ENCODE results near the gene CUTA. TPM values are rescaled to one million over a fixed set of nuclear protein-coding genes. Genes with fewer than 3 reads are reported as not detected.

CUTA gene
- total and polyA plus RNA-seq, 2 experiments from 2014 or later = 204 to 404 TPM

DNA sequence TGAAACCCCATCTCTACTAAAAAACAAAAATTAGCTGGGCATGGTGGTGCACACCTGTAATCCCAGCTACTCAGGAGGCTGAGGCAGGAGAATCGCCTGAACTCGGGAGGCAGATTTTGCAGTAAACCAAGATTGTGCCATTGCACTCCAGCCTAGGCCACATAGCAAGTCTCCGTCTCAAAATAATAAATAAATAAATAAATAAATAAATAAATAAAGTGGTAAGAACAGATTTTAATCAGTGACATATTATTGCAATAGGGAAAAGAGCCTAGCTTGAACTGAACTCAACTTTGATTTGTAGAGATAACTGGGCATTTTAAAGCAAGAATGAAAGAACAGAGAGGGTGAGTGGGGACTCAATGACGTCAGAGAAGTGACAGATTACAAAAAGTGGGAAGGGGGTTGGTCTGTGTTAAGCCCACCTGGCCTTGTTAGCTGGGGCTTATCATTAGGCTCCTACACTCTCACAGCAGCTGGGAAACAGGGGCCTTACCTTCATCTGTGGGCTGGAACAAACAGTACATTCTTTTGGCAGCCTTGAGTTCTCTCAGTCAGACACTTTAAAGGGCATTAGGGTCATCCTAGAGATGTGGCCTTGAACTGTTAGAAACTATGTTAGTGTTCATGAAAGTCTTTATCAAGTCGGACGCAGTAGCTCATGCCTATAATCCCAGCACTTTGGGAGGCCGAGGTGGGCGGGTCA is 50.7 kb downstream of the CUTA start:
- WGBS, 2 experiments (ENCODE audit: low coverage in 1 of 2, low lambda C conversion rate in 2 of 2, missing lambda C conversion rate in 2 of 2) = 68 to 82% methylated on average over 7 to 8 of the region's 8 CpGs
- Histone ChIP-seq H3F3A (ENCODE audit: insufficient read depth) (no peaks in the 10 kb centered on the region), H4K20me1 (ENCODE audit: insufficient read depth) (no peaks in the 10 kb centered on the region), H3K9me2 (ENCODE audit: insufficient read depth) (no peaks in the 10 kb centered on the region), H2AFZ (no peak overlapping the region), H3K36me3 (ENCODE audit: low read depth) (no peaks in the 10 kb centered on the region), H3K4me1 (ENCODE audit: insufficient read depth) (0 out of 2 replicates have a peak, but pooled peaks cover 3% of the 10 kb centered on the region), H3K9me3 (ENCODE audit: low read depth) (no peaks in the 10 kb centered on the region), H3K4me2 (ENCODE audit: unreplicated experiment) (no peak overlapping the region), H3K27ac (no peak overlapping the region), H3K27me3 (replicated peaks; ENCODE audit: insufficient read depth) (no peaks in the 10 kb centered on the region), H3K4me3 (no peak overlapping the region), H3K79me2 (ENCODE audit: insufficient read depth) (no peaks in the 10 kb centered on the region), H3K9ac (no peak overlapping the region)
- DNase-seq = no peak
- in situ Hi-C loops (cut with MboI) = no loop called here
- no peak for TF ChIP-seq EZH2phosphoT487 (IDR thresholded peaks at IDR 0.05; ENCODE audit: insufficient read depth, low read depth)
- TF ChIP-seq EZH2 (IDR thresholded peaks at IDR 0.05; ENCODE audit: insufficient read depth, poor library complexity, severe bottlenecking) = no peak

Small RNA genes within 50 kb of the gene (microRNA-seq; reads per million reads assigned to microRNA genes)
- not detected for gene MIR5004 (ENCODE audit: borderline number of aligned reads)

Small RNA genes within 50 kb of the gene (small RNA-seq; reads per million reads assigned to genes)
- not detected for gene RPL35AP4 (ENCODE audit: low read depth, low replicate concordance)
- not detected for gene ZBTB9 (ENCODE audit: low read depth, low replicate concordance)

Other genes with a start within 250 kb of the CUTA start
- 0.25 and 0.32 TPM in 2 replicates for gene COL11A2, start 225.6 kb downstream of the CUTA start, total RNA-seq (2014; rRNA removed; shearing (Covaris generic))
- gene COL11A2, start 225.6 kb downstream of the CUTA start, polyA plus RNA-seq (2016; fragmentation: Nextera tagmentation; extraction: Ambion mirVana) = 0.05 and 0.31 TPM in 2 replicates
- gene RXRB, start 217.4 kb downstream of the CUTA start, total RNA-seq (2014; rRNA removed; shearing (Covaris generic)) = 27.7 and 28.8 TPM in 2 replicates
- gene RXRB, start 217.4 kb downstream of the CUTA start, polyA plus RNA-seq (2016; fragmentation: Nextera tagmentation; extraction: Ambion mirVana) = 28.1 and 28.9 TPM in 2 replicates
- 126 and 147 TPM in 2 replicates for gene SLC39A7, start 217.2 kb downstream of the CUTA start, total RNA-seq (2014; rRNA removed; shearing (Covaris generic))
- gene SLC39A7, start 217.2 kb downstream of the CUTA start, polyA plus RNA-seq (2016; fragmentation: Nextera tagmentation; extraction: Ambion mirVana) = 24.7 and 26.9 TPM in 2 replicates
- gene HSD17B8, start 213.5 kb downstream of the CUTA start, total RNA-seq (2014; rRNA removed; shearing (Covaris generic)) = 1.8 and 3.7 TPM in 2 replicates
- 5.3 and 5.6 TPM in 2 replicates for gene HSD17B8, start 213.5 kb downstream of the CUTA start, polyA plus RNA-seq (2016; fragmentation: Nextera tagmentation; extraction: Ambion mirVana)
- gene RING1, start 209.6 kb downstream of the CUTA start, total RNA-seq (2014; rRNA removed; shearing (Covaris generic)) = 35.8 and 37.6 TPM in 2 replicates
- 11.3 and 12.7 TPM in 2 replicates for gene RING1, start 209.6 kb downstream of the CUTA start, polyA plus RNA-seq (2016; fragmentation: Nextera tagmentation; extraction: Ambion mirVana)
- gene VPS52, start 146.2 kb downstream of the CUTA start, total RNA-seq (2014; rRNA removed; shearing (Covaris generic)) = 32.3 and 38.8 TPM in 2 replicates
- 33.9 and 35.3 TPM in 2 replicates for gene VPS52, start 146.2 kb downstream of the CUTA start, polyA plus RNA-seq (2016; fragmentation: Nextera tagmentation; extraction: Ambion mirVana)
- gene RPS18, start 146.0 kb downstream of the CUTA start, total RNA-seq (2014; rRNA removed; shearing (Covaris generic)) = 2,521 and 3,021 TPM in 2 replicates
- 1,848 and 1,924 TPM in 2 replicates for gene RPS18, start 146.0 kb downstream of the CUTA start, polyA plus RNA-seq (2016; fragmentation: Nextera tagmentation; extraction: Ambion mirVana)
- gene B3GALT4, start 141.0 kb downstream of the CUTA start, total RNA-seq (2014; rRNA removed; shearing (Covaris generic)) = 2.6 and 2.7 TPM in 2 replicates
- gene B3GALT4, start 141.0 kb downstream of the CUTA start, polyA plus RNA-seq (2016; fragmentation: Nextera tagmentation; extraction: Ambion mirVana) = 2.4 and 2.7 TPM in 2 replicates
- gene WDR46, start 128.9 kb downstream of the CUTA start, total RNA-seq (2014; rRNA removed; shearing (Covaris generic)) = 64.4 and 81.9 TPM in 2 replicates
- 79.4 and 90.9 TPM in 2 replicates for gene WDR46, start 128.9 kb downstream of the CUTA start, polyA plus RNA-seq (2016; fragmentation: Nextera tagmentation; extraction: Ambion mirVana)
- 31.9 and 38.7 TPM in 2 replicates for gene PFDN6, start 128.5 kb downstream of the CUTA start, total RNA-seq (2014; rRNA removed; shearing (Covaris generic))
- 7.9 and 9.1 TPM in 2 replicates for gene PFDN6, start 128.5 kb downstream of the CUTA start, polyA plus RNA-seq (2016; fragmentation: Nextera tagmentation; extraction: Ambion mirVana)
- gene RGL2, start 119.2 kb downstream of the CUTA start, total RNA-seq (2014; rRNA removed; shearing (Covaris generic)) = 18.5 and 21.1 TPM in 2 replicates
- 22.4 and 23.3 TPM in 2 replicates for gene RGL2, start 119.2 kb downstream of the CUTA start, polyA plus RNA-seq (2016; fragmentation: Nextera tagmentation; extraction: Ambion mirVana)
- 62.3 and 68.7 TPM in 2 replicates for gene TAPBP, start 104.0 kb downstream of the CUTA start, total RNA-seq (2014; rRNA removed; shearing (Covaris generic))
- gene TAPBP, start 104.0 kb downstream of the CUTA start, polyA plus RNA-seq (2016; fragmentation: Nextera tagmentation; extraction: Ambion mirVana) = 75.8 and 78.4 TPM in 2 replicates
- 15.3 and 18.3 TPM in 2 replicates for gene ZBTB22, start 100.4 kb downstream of the CUTA start, total RNA-seq (2014; rRNA removed; shearing (Covaris generic))
- 9.8 and 11.2 TPM in 2 replicates for gene ZBTB22, start 100.4 kb downstream of the CUTA start, polyA plus RNA-seq (2016; fragmentation: Nextera tagmentation; extraction: Ambion mirVana)
- gene DAXX, start 95.1 kb downstream of the CUTA start, total RNA-seq (2014; rRNA removed; shearing (Covaris generic)) = 24.8 and 27.8 TPM in 2 replicates
- gene DAXX, start 95.1 kb downstream of the CUTA start, polyA plus RNA-seq (2016; fragmentation: Nextera tagmentation; extraction: Ambion mirVana) = 42.2 and 49.3 TPM in 2 replicates
- 14.4 and 14.5 TPM in 2 replicates for gene KIFC1, start 26.3 kb downstream of the CUTA start, total RNA-seq (2014; rRNA removed; shearing (Covaris generic))
- 3.9 and 4.0 TPM in 2 replicates for gene KIFC1, start 26.3 kb downstream of the CUTA start, polyA plus RNA-seq (2016; fragmentation: Nextera tagmentation; extraction: Ambion mirVana)
- 39.8 and 44.9 TPM in 2 replicates for gene PHF1, start 7.1 kb downstream of the CUTA start, total RNA-seq (2014; rRNA removed; shearing (Covaris generic))
- gene PHF1, start 7.1 kb downstream of the CUTA start, polyA plus RNA-seq (2016; fragmentation: Nextera tagmentation; extraction: Ambion mirVana) = 24.5 TPM in 2 replicates
- 2.8 and 3.7 TPM in 2 replicates for gene SYNGAP1, start 2.0 kb upstream of the CUTA start, total RNA-seq (2014; rRNA removed; shearing (Covaris generic))
- 0.42 and 0.65 TPM in 2 replicates for gene SYNGAP1, start 2.0 kb upstream of the CUTA start, polyA plus RNA-seq (2016; fragmentation: Nextera tagmentation; extraction: Ambion mirVana)
- 2.0 and 3.5 TPM in 2 replicates for gene ZBTB9, start 36.5 kb upstream of the CUTA start, total RNA-seq (2014; rRNA removed; shearing (Covaris generic))
- gene ZBTB9, start 36.5 kb upstream of the CUTA start, polyA plus RNA-seq (2016; fragmentation: Nextera tagmentation; extraction: Ambion mirVana) = 7.0 and 7.3 TPM in 2 replicates
- gene BAK1, start 162.2 kb upstream of the CUTA start, total RNA-seq (2014; rRNA removed; shearing (Covaris generic)) = 18.8 and 22.5 TPM in 2 replicates
- 30.7 and 37.1 TPM in 2 replicates for gene BAK1, start 162.2 kb upstream of the CUTA start, polyA plus RNA-seq (2016; fragmentation: Nextera tagmentation; extraction: Ambion mirVana)
- gene ITPR3, start 203.2 kb upstream of the CUTA start, total RNA-seq (2014; rRNA removed; shearing (Covaris generic)) = 10.4 and 14.3 TPM in 2 replicates
- gene ITPR3, start 203.2 kb upstream of the CUTA start, polyA plus RNA-seq (2016; fragmentation: Nextera tagmentation; extraction: Ambion mirVana) = 4.8 and 4.9 TPM in 2 replicates

All from GM23248 (cell line).